ENCODE data around the gene SPDYC.
"Not testable (repeated sequence)": the region's sequence is repeated elsewhere in the genome, so short reads cannot be mapped to it uniquely, and the experiment has no call there.

The SPDYC gene

GRCh38 chr11:65174571-65175010 is 4.6 kb downstream of the SPDYC start:
- DNase-seq, result not testable (repeated sequence)

- peak; percentile 69 to 71 for DNase-seq
Measured at GRCh38 chr11:65180877-65181568, 11.0 kb downstream of the SPDYC start.

- peak; percentile 81 to 83 for DNase-seq
Measured at GRCh38 chr11:65181569-65182257, 11.7 kb downstream of the SPDYC start, which contains the start of gene CAPN1. TSS of gene CAPN1 (plus strand) at chr11:65181928. CDS start at chr11:65182702, 774 bp downstream.

- peak in 1 of 2 donors; percentile 13 for DNase-seq
Measured at GRCh38 chr11:65182258-65183170, 12.5 kb downstream of the SPDYC start.

GRCh38 chr11:65183201-65183891 is 13.3 kb downstream of the SPDYC start:
- DNase-seq, result no peak

- DNase-seq, result no peak
Measured at GRCh38 chr11:65184146-65184545, 14.1 kb downstream of the SPDYC start.

GRCh38 chr11:65185171-65185570 is 15.1 kb downstream of the SPDYC start:
- no peak for DNase-seq

- DNase-seq, result no peak
Measured at GRCh38 chr11:65185869-65186341, 15.9 kb downstream of the SPDYC start.

GRCh38 chr11:65186701-65187100 is 16.7 kb downstream of the SPDYC start:
- no peak for DNase-seq

- DNase-seq, result no peak
Measured at GRCh38 chr11:65187146-65187675, 17.2 kb downstream of the SPDYC start.

GRCh38 chr11:65187971-65188461 is 18.0 kb downstream of the SPDYC start:
- no peak for DNase-seq

GRCh38 chr11:65188486-65188885 is 18.5 kb downstream of the SPDYC start:
- no peak for DNase-seq

- no peak for DNase-seq
Measured at GRCh38 chr11:65189191-65189590, 19.2 kb downstream of the SPDYC start.

- no peak for DNase-seq
Measured at GRCh38 chr11:65194564-65194963, 24.5 kb downstream of the SPDYC start.

GRCh38 chr11:65204143-65204542 is 34.1 kb downstream of the SPDYC start:
- DNase-seq, result no peak

GRCh38 chr11:65204646-65205601 is 34.9 kb downstream of the SPDYC start:
- peak; percentile 61 to 67 for DNase-seq

GRCh38 chr11:65205602-65205967 is 35.6 kb downstream of the SPDYC start:
- DNase-seq, result no peak

- no peak for DNase-seq
Measured at GRCh38 chr11:65206441-65206841, 36.4 kb downstream of the SPDYC start.

GRCh38 chr11:65206901-65207300 is 36.9 kb downstream of the SPDYC start:
- no peak for DNase-seq

GRCh38 chr11:65207918-65208784 is 38.1 kb downstream of the SPDYC start:
- DNase-seq, result no peak
